K562 (cell line): ENCODE results near the gene FBRS. TPM values are rescaled to one million over a fixed set of nuclear protein-coding genes. Genes with fewer than 3 reads are reported as not detected.

Experiments used
- BRF1 ChIP-seq: IDR thresholded peaks from 3 replicates; pipeline ENCODE4 v1.6.1; 2011; ENCODE audit warnings: borderline replicate concordance, mild to moderate bottlenecking; ENCODE audit not compliant: insufficient read length; ENCODE audit errors: extremely low read depth
- CBFB ChIP-seq: sonication (generic); formaldehyde crosslinking; IDR thresholded peaks from 2 replicates; pipeline ENCODE4 v1.4.0; 2020; ENCODE audit warnings: mild to moderate bottlenecking, missing genetic modification reagents
- CREM ChIP-seq: IDR thresholded peaks from 2 replicates; pipeline ENCODE4 v1.6.1; 2014; ENCODE audit warnings: antibody characterized with exemption, low read depth
- CSDE1 ChIP-seq, 2 experiments: fragments of 450-650 bp; IDR thresholded peaks; 2 replicates each; pipeline ENCODE4 v1.6.1; 2016; ENCODE audit warnings: mild to moderate bottlenecking in 1 of 2
- ETS2 ChIP-seq: IDR thresholded peaks from 2 replicates; pipeline ENCODE4 v1.6.1; 2016; ENCODE audit warnings: borderline replicate concordance, missing genetic modification characterization, mild to moderate bottlenecking, moderate library complexity, missing compliant biosample characterization; ENCODE audit not compliant: poor library complexity, severe bottlenecking
- GATA2 ChIP-seq: sonication (generic); formaldehyde crosslinking; IDR thresholded peaks from 2 replicates; pipeline ENCODE4 v1.4.0; 2020; ENCODE audit warnings: mild to moderate bottlenecking, missing genetic modification reagents
- GATAD2B ChIP-seq: fragments of 450-650 bp; IDR thresholded peaks from 2 replicates; pipeline ENCODE4 v1.6.1; 2017; ENCODE audit warnings: mild to moderate bottlenecking, borderline replicate concordance
- NFE2L1 ChIP-seq: fragments of 450-650 bp; IDR thresholded peaks from 2 replicates; pipeline ENCODE4 v1.6.1; 2016; ENCODE audit warnings: missing genetic modification characterization, low read depth, mild to moderate bottlenecking, missing compliant biosample characterization, moderate library complexity, borderline replicate concordance
- NFXL1 ChIP-seq: fragments of 450-650 bp; formaldehyde crosslinking; IDR thresholded peaks from 2 replicates; pipeline ENCODE4 v1.4.0; 2021; ENCODE audit warnings: mild to moderate bottlenecking
- PHF8 ChIP-seq: fragments of 200-600 bp; sonication (generic); IDR thresholded peaks from 2 replicates; pipeline ENCODE4 v1.6.1; 2012; ENCODE audit warnings: mixed run types, mild to moderate bottlenecking, inconsistent platforms, low read length, moderate library complexity, borderline replicate concordance
- POU5F1 ChIP-seq: fragments of 150-350 bp; IDR thresholded peaks from 2 replicates; pipeline ENCODE4 v1.6.1; 2014; ENCODE audit warnings: borderline replicate concordance, low read length, low read depth, mild to moderate bottlenecking; ENCODE audit not compliant: partially characterized antibody
- SMARCA5 ChIP-seq: fragments of 450-650 bp; IDR thresholded peaks from 2 replicates; pipeline ENCODE4 v1.6.1; 2016
- U2AF2 ChIP-seq: fragments of 200-400 bp; formaldehyde crosslinking; optimal IDR thresholded peaks from 2 replicates; pipeline ENCODE3; 2017; ENCODE audit warnings: low read depth, mild to moderate bottlenecking, low read length
- XRCC4 ChIP-seq: IDR thresholded peaks from one replicate; pipeline ENCODE4 v1.6.1; 2011; ENCODE audit not compliant: insufficient read depth, insufficient read length; ENCODE audit errors: extremely low read depth
- ZNF197 ChIP-seq: fragments of 200-800 bp; sonication (Bioruptor generic); IDR thresholded peaks from 2 replicates; pipeline ENCODE4 v1.6.1; 2016; ENCODE audit warnings: low read depth, missing genetic modification characterization, missing compliant biosample characterization
- ZNF444 ChIP-seq: fragments of 250-450 bp; sonication (Bioruptor Pico); IDR thresholded peaks from 2 replicates; pipeline ENCODE4 v1.4.0; 2020; ENCODE audit warnings: mild to moderate bottlenecking, moderate library complexity
- ZNF785 ChIP-seq: fragments of 250-450 bp; sonication (Bioruptor Pico); IDR thresholded peaks from 2 replicates; pipeline ENCODE4 v1.4.0; 2020; ENCODE audit warnings: mild to moderate bottlenecking
- polyA plus RNA-seq, 8 experiments: library from polyadenylated mRNA; depleted of rRNA in 4 of 8; stranded (reverse) in 5 of 8; unstranded in 3 of 8; fragments of >200 nt; fragmentation: Nextera tagmentation in 2 of 8; fragmentation: Illumina TruSeq in 1 of 8; extraction: Ambion mirVana in 2 of 8; extraction: Trizol in 1 of 8; gene quantifications; 2 replicates each; pipeline versions ENCODE4 v1.2.1 to v1.2.3, GENCODE V29; 2011 to 2014; ENCODE audit warnings: inconsistent platforms in 1 of 8, missing spikeins in 1 of 8
- total RNA-seq, 7 experiments: library from RNA; depleted of rRNA in 6 of 7; stranded (reverse); fragments of >200 nt in 6 of 7; fragmentation: Illumina TruSeq in 2 of 7; extraction: Trizol in 2 of 7; gene quantifications; 2 replicates each; pipeline versions ENCODE4 v1.2.1 to v1.2.3, GENCODE V29; 2011 to 2021; ENCODE audit warnings: low replicate concordance in 1 of 7
- TF ChIP-seq, protein P1 (sequence below): sonication (generic); formaldehyde crosslinking; IDR thresholded peaks from 2 replicates; pipeline ENCODE4 v1.8.0; 2022; ENCODE audit warnings: mild to moderate bottlenecking, missing genetic modification reagents
- TF ChIP-seq, protein P2 (sequence below): sonication (generic); formaldehyde crosslinking; IDR thresholded peaks from 2 replicates; pipeline ENCODE4 v1.8.0; 2023; ENCODE audit warnings: missing genetic modification reagents, mild to moderate bottlenecking, borderline replicate concordance

Gene FBRS
- total and polyA plus RNA-seq, 9 of the 15 experiments (the other 6 are each of a cell fraction or from before 2014, with no cell fraction given), result 0.32 to 59.5 (median 13.1) TPM

DNA sequence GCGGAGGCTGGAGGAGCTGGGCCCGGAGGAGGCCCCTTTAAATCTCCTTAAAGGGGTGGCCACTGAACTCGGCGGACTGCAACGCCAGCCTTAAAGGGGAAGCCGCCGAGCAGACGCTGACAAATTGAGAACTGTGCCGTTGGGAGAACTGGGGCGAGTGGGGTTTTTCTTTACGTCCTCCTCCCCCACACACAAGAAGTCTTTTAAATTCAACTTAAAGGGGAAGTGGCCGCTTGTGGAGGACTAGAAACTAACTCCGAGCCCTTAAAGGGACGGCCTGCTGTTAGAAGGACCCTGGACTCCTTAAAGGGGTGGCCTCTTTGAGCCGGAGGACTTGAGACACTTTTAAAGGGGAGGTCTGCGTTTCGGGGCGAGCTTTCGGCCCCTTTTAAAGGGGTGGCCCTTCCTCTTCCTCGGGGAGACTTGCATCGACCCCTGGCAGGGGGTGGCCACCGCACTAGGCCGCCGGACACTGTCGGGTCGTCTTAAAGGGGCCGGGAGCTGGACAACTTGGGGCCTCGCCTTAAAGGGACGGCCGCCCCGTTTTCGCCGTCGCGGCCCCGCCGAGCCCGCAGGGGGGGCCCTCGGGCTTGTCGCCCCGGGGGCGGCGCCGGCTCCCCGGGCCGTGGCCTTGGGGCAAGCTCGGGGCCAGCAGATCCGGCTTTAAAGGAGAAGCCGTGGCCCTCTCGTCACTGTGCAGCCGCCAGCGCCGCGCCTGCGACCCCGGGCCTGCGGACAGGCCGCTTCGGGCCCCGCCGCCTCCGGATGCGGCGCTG lies 688 bp downstream of the FBRS start (continued):
- TF ChIP-seq ZNF197 (CRISPR knock-in tag) (no peak), ZNF444 (CRISPR knock-in tag) (no peak), GATA2 (CRISPR knock-in tag) (no peak), BRF1 (no peak), CREM (0 out of 2 replicates have a peak, but pooled peaks have one; percentile 5), NFE2L1 (tag) (no peak), CSDE1 (IDR thresholded peaks at IDR 0.05) (no peak), SMARCA5 (no peak), ZNF785 (no peak), CBFB (CRISPR knock-in tag) (no peak), ETS2 (no peak), U2AF2 (no peak), NFXL1 (CRISPR knock-in tag) (no peak), GATAD2B (no peak), XRCC4 (no peak), PHF8 (peak; percentile 13; the same call in 1 of the 2 replicates), POU5F1 (no peak)
- TF ChIP-seq, protein P1, sequence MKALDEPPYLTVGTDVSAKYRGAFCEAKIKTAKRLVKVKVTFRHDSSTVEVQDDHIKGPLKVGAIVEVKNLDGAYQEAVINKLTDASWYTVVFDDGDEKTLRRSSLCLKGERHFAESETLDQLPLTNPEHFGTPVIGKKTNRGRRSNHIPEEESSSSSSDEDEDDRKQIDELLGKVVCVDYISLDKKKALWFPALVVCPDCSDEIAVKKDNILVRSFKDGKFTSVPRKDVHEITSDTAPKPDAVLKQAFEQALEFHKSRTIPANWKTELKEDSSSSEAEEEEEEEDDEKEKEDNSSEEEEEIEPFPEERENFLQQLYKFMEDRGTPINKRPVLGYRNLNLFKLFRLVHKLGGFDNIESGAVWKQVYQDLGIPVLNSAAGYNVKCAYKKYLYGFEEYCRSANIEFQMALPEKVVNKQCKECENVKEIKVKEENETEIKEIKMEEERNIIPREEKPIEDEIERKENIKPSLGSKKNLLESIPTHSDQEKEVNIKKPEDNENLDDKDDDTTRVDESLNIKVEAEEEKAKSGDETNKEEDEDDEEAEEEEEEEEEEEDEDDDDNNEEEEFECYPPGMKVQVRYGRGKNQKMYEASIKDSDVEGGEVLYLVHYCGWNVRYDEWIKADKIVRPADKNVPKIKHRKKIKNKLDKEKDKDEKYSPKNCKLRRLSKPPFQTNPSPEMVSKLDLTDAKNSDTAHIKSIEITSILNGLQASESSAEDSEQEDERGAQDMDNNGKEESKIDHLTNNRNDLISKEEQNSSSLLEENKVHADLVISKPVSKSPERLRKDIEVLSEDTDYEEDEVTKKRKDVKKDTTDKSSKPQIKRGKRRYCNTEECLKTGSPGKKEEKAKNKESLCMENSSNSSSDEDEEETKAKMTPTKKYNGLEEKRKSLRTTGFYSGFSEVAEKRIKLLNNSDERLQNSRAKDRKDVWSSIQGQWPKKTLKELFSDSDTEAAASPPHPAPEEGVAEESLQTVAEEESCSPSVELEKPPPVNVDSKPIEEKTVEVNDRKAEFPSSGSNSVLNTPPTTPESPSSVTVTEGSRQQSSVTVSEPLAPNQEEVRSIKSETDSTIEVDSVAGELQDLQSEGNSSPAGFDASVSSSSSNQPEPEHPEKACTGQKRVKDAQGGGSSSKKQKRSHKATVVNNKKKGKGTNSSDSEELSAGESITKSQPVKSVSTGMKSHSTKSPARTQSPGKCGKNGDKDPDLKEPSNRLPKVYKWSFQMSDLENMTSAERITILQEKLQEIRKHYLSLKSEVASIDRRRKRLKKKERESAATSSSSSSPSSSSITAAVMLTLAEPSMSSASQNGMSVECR (CRISPR knock-in tag), result no peak
- TF ChIP-seq, protein P2, sequence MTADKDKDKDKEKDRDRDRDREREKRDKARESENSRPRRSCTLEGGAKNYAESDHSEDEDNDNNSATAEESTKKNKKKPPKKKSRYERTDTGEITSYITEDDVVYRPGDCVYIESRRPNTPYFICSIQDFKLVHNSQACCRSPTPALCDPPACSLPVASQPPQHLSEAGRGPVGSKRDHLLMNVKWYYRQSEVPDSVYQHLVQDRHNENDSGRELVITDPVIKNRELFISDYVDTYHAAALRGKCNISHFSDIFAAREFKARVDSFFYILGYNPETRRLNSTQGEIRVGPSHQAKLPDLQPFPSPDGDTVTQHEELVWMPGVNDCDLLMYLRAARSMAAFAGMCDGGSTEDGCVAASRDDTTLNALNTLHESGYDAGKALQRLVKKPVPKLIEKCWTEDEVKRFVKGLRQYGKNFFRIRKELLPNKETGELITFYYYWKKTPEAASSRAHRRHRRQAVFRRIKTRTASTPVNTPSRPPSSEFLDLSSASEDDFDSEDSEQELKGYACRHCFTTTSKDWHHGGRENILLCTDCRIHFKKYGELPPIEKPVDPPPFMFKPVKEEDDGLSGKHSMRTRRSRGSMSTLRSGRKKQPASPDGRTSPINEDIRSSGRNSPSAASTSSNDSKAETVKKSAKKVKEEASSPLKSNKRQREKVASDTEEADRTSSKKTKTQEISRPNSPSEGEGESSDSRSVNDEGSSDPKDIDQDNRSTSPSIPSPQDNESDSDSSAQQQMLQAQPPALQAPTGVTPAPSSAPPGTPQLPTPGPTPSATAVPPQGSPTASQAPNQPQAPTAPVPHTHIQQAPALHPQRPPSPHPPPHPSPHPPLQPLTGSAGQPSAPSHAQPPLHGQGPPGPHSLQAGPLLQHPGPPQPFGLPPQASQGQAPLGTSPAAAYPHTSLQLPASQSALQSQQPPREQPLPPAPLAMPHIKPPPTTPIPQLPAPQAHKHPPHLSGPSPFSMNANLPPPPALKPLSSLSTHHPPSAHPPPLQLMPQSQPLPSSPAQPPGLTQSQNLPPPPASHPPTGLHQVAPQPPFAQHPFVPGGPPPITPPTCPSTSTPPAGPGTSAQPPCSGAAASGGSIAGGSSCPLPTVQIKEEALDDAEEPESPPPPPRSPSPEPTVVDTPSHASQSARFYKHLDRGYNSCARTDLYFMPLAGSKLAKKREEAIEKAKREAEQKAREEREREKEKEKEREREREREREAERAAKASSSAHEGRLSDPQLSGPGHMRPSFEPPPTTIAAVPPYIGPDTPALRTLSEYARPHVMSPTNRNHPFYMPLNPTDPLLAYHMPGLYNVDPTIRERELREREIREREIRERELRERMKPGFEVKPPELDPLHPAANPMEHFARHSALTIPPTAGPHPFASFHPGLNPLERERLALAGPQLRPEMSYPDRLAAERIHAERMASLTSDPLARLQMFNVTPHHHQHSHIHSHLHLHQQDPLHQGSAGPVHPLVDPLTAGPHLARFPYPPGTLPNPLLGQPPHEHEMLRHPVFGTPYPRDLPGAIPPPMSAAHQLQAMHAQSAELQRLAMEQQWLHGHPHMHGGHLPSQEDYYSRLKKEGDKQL (CRISPR knock-in tag), result no peak
